Endothelial cell of umbilical vein (primary cell): ENCODE measurements around the gene MLX. TPM values are rescaled to one million over a fixed set of nuclear protein-coding genes. Genes with fewer than 3 reads are reported as not detected.
A peak's percentile ranks its signal among the peaks of the same experiment; 100 is the strongest.

ENCODE experiments used
- BruUV-seq: library from RNA; stranded (reverse); fragments of 400-500 nt; replicated peaks from 2 replicates; lab custom pipeline; 2021; lab: Mats Ljungman, UMichigan
- CTCF ChIA-PET: fragments of 300-600, 350-600 bp; sonication (Branson Sonifier 250); formaldehyde crosslinking; loops from one replicate; lab custom pipeline; 2021; ENCODE audit warnings: antibody characterized with exemption, inconsistent platforms; lab: Charles Lee
- POLR2A ChIA-PET: fragments of 300-600, 350-600 bp; sonication (Branson Sonifier 250); formaldehyde crosslinking; loops from one replicate; lab custom pipeline; 2021; ENCODE audit warnings: antibody characterized with exemption, inconsistent platforms; lab: Charles Lee
- DNase-seq: peaks from one replicate; pipeline ENCODE4 v3.0.0-alpha.2; 2011; ENCODE audit warnings: low read depth, low spot score
- FAIRE-seq: peaks from 2 replicates; lab custom pipeline; 2011; peaks lifted over from hg19 to GRCh38; lab: Jason Lieb, UNC
- H2AFZ ChIP-seq: 2 replicates; pipeline ENCODE4 v1.6.0; 2012; ENCODE audit warnings: low read depth, low read length, control low read depth, inconsistent platforms
- H3K27ac ChIP-seq: 2 replicates; pipeline ENCODE4 v1.5.1; 2011; ENCODE audit warnings: low read depth, mild to moderate bottlenecking, control low read depth, low read length, moderate library complexity; ENCODE audit not compliant: insufficient read depth
- H3K27me3 ChIP-seq, 2 experiments: 2 replicates each; pipeline versions ENCODE4 v1.6.0 to v1.6.1; 2011; ENCODE audit warnings: low read length in 2 of 2, mixed read lengths in 1 of 2; ENCODE audit not compliant: control insufficient read depth in 2 of 2, insufficient read depth in 2 of 2
- H3K36me3 ChIP-seq, 2 experiments: 2 replicates in 1 of 2; 3 replicates in 1 of 2; pipeline ENCODE4 v1.5.1; 2011; ENCODE audit warnings: low read length in 2 of 2, mild to moderate bottlenecking in 1 of 2, moderate library complexity in 1 of 2; ENCODE audit not compliant: control insufficient read depth in 2 of 2, insufficient read depth in 2 of 2; ENCODE audit errors: extremely low read depth in 1 of 2
- H3K4me1 ChIP-seq: 3 replicates; pipeline ENCODE4 v1.5.1; 2011; ENCODE audit warnings: mild to moderate bottlenecking, low read length; ENCODE audit not compliant: control insufficient read depth, insufficient read depth; ENCODE audit errors: extremely low read depth
- H3K4me2 ChIP-seq: 2 replicates; pipeline ENCODE4 v1.6.1; 2011; ENCODE audit warnings: low read length, control low read depth, mixed read lengths; ENCODE audit not compliant: insufficient read depth
- H3K4me3 ChIP-seq, 3 experiments: fragments of 200-600 bp in 1 of 3; sonication (generic), shearing (Covaris generic) in 1 of 3; replicated peaks in 1 of 3; 2 replicates each; pipeline ENCODE4 v1.5.1; 2011 to 2016; ENCODE audit warnings: control low read depth in 3 of 3, low read length in 3 of 3, mild to moderate bottlenecking in 2 of 3, inconsistent platforms in 1 of 3, low read depth in 1 of 3, moderate library complexity in 1 of 3; ENCODE audit not compliant: insufficient read depth in 1 of 3
- H3K79me2 ChIP-seq: 2 replicates; pipeline ENCODE4 v1.6.0; 2012; ENCODE audit warnings: low read length, inconsistent platforms; ENCODE audit not compliant: control insufficient read depth, insufficient read depth
- H3K9ac ChIP-seq: replicated peaks from 2 replicates; pipeline ENCODE3; 2011; ENCODE audit warnings: low read length, control low read depth; ENCODE audit not compliant: insufficient read depth; ENCODE audit errors: extremely low read depth
- H3K9me1 ChIP-seq: replicated peaks from 3 replicates; pipeline ENCODE4 v1.6.0; 2011; ENCODE audit warnings: mild to moderate bottlenecking, low read length; ENCODE audit not compliant: control insufficient read depth, insufficient read depth; ENCODE audit errors: extremely low read depth
- H3K9me3 ChIP-seq: replicated peaks from 2 replicates; pipeline ENCODE4 v1.5.1; 2012; ENCODE audit warnings: low read length, inconsistent platforms; ENCODE audit not compliant: control insufficient read depth, insufficient read depth
- H4K20me1 ChIP-seq: replicated peaks from 2 replicates; pipeline ENCODE3; 2011; ENCODE audit warnings: mild to moderate bottlenecking, low read length; ENCODE audit not compliant: control insufficient read depth, insufficient read depth; ENCODE audit errors: extremely low read depth
- FOS ChIP-seq: IDR thresholded peaks from 2 replicates; pipeline ENCODE4 v1.6.1; 2011; ENCODE audit warnings: mild to moderate bottlenecking, low read length, moderate library complexity, borderline replicate concordance; ENCODE audit not compliant: insufficient read depth
- JUN ChIP-seq: IDR thresholded peaks from 2 replicates; pipeline ENCODE4 v1.6.1; 2011; ENCODE audit warnings: borderline replicate concordance, low read depth; ENCODE audit not compliant: insufficient read length, insufficient read depth
- POLR2A ChIP-seq: IDR thresholded peaks from 2 replicates; pipeline ENCODE4 v1.6.1; 2012; ENCODE audit warnings: low read depth, mild to moderate bottlenecking, control low read depth, low read length
- POLR2AphosphoS5 ChIP-seq: IDR thresholded peaks from 2 replicates; pipeline ENCODE4 v1.6.1; 2012; ENCODE audit warnings: low read depth, mild to moderate bottlenecking, control low read depth, low read length, moderate library complexity; ENCODE audit not compliant: insufficient read depth
- dilution Hi-C: fragments of 300-500 bp; cut with MboI; formaldehyde crosslinking; loops from one replicate; pipeline ENCODE4 v1.15.0; 2019; ENCODE audit warnings: low sequenced_read_pairs; ENCODE audit not compliant: extremely low pct_ligation_motif_present
- intact Hi-C: fragments of 100-400 bp; cut with micrococcal nuclease; formaldehyde crosslinking; loops from one replicate; pipeline ENCODE4 v1.10.0; 2022
- polyA plus RNA-seq, 4 experiments: library from polyadenylated mRNA; depleted of rRNA in 3 of 4; stranded (reverse) in 3 of 4; unstranded in 1 of 4; fragments of >200 nt; gene quantifications; 2 replicates each; pipeline versions ENCODE4 v1.2.1 to v1.2.3, GENCODE V29; 2011 to 2012; ENCODE audit warnings: missing spikeins in 1 of 4
- total RNA-seq: library from RNA; stranded (reverse); gene quantifications from 2 replicates; pipeline ENCODE4 v1.2.3, GENCODE V29; 2021
- TF ChIP-seq, protein P1 (sequence below): IDR thresholded peaks from 2 replicates; pipeline ENCODE4 v1.6.1; 2011; ENCODE audit not compliant: insufficient read depth, insufficient read length
- TF ChIP-seq, protein P2 (sequence below), 2 donors: IDR thresholded peaks; 1 replicate in 1 of 2; 2 replicates in 1 of 2; pipeline ENCODE4 v1.5.1; 2011; ENCODE audit warnings: low read length in 2 of 2, mild to moderate bottlenecking in 2 of 2, moderate library complexity in 2 of 2, control low read depth in 1 of 2, inconsistent platforms in 1 of 2, low read depth in 1 of 2; ENCODE audit not compliant: insufficient read depth in 1 of 2; ENCODE audit errors: extremely low read depth in 1 of 2

MLX gene
- total and polyA plus RNA-seq, 2 donors (not counting 3 experiments of a cell fraction or from before 2014, with no cell fraction given) = 40.3 to 42.7 TPM

GRCh38 chr17:42577532-42578281 lies 10.8 kb downstream of the MLX start, which contains the start of gene PSMC3IP:
PSMC3IP (minus strand) TSS chr17:42577729; CDS start chr17:42577686, 43 bp downstream.
- Histone ChIP-seq H3K4me3 (peak within 1 kb of the TSS; percentile 53 to 80 (median 76)), H2AFZ (peak within 1 kb of the TSS; percentile 60), H3K27me3 (no peaks in the 10 kb centered on the region), H4K20me1 (no peaks in the 10 kb centered on the region), H3K9me1 (no peaks in the 10 kb centered on the region), H3K27ac (peak within 1 kb of the TSS; percentile 50), H3K36me3 (peaks cover 10 to 34% of the 10 kb centered on the region in 2 experiments), H3K9ac (peak within 1 kb of the TSS; percentile 76), H3K79me2 (peaks cover 17% of the 10 kb centered on the region), H3K9me3 (no peaks in the 10 kb centered on the region), H3K4me1 (peaks cover 18% of the 10 kb centered on the region), H3K4me2 (peak within 1 kb of the TSS; percentile 92)
- ChIA-PET POLR2A (interaction anchor here (0.5 to 1.3 kb wide), 4 partner anchors 29 to 391 kb away, joined by 3 to 10 read pairs (median 7); partner anchors contain the start of gene PLEKHH3), CTCF (interaction anchor here (0.6 to 7.0 kb wide), 63 partner anchors 10 to 420 kb away, joined by 3 to 235 read pairs (median 5); partner anchors contain the start of genes BECN1, CCR10, CNTD1 and CNTNAP1)
- FAIRE-seq (peak; percentile 98), DNase-seq (peak; percentile 96)
- intact Hi-C loops = loop anchor here (1.0 to 5.0 kb wide), 6 partner anchors 10 to 360 kb away; partner anchors contain the start of genes BECN1, MLX, RETREG3 and TUBG1
- dilution Hi-C loops = no loop called here
- BruUV-seq = TSS peak; percentile 80
- TF ChIP-seq FOS (no peak), JUN (no peak), POLR2AphosphoS5 (peak; percentile 83), POLR2A (peak; percentile 69)
- TF ChIP-seq, protein P1, sequence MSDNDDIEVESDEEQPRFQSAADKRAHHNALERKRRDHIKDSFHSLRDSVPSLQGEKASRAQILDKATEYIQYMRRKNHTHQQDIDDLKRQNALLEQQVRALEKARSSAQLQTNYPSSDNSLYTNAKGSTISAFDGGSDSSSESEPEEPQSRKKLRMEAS = no peak
- TF ChIP-seq, protein P2, sequence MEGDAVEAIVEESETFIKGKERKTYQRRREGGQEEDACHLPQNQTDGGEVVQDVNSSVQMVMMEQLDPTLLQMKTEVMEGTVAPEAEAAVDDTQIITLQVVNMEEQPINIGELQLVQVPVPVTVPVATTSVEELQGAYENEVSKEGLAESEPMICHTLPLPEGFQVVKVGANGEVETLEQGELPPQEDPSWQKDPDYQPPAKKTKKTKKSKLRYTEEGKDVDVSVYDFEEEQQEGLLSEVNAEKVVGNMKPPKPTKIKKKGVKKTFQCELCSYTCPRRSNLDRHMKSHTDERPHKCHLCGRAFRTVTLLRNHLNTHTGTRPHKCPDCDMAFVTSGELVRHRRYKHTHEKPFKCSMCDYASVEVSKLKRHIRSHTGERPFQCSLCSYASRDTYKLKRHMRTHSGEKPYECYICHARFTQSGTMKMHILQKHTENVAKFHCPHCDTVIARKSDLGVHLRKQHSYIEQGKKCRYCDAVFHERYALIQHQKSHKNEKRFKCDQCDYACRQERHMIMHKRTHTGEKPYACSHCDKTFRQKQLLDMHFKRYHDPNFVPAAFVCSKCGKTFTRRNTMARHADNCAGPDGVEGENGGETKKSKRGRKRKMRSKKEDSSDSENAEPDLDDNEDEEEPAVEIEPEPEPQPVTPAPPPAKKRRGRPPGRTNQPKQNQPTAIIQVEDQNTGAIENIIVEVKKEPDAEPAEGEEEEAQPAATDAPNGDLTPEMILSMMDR (IDR thresholded peaks at IDR 0.05; ENCODE audit: extremely low read depth in 1 of 2, insufficient read depth in 1 of 2, low read depth in 1 of 2, low read length in 2 of 2) = peak; percentile 55 to 64
